WTC11 (cell line): Measurements from ENCODE around the gene LRRC31.

ENCODE experiments used
- CBFB ChIP-seq: sonication (generic); formaldehyde crosslinking; IDR thresholded peaks from 2 replicates; pipeline ENCODE4 v1.8.1; 2022; ENCODE audit warnings: mild to moderate bottlenecking, low read depth, missing genetic modification reagents
- CTCF ChIP-seq: fragments of 200-600 bp; IDR thresholded peaks from 2 replicates; pipeline ENCODE4 v1.8.0; 2022; ENCODE audit warnings: antibody characterized with exemption
- TEAD4 ChIP-seq: sonication (generic); formaldehyde crosslinking; IDR thresholded peaks from 2 replicates; pipeline ENCODE4 v1.8.0; 2022; ENCODE audit warnings: mild to moderate bottlenecking, missing genetic modification reagents

- TF ChIP-seq CTCF (no peak), TEAD4 (CRISPR knock-in tag) (no peak), CBFB (CRISPR knock-in tag) (no peak)
Observed at GRCh38 chr3:169857811-169858210, 11.9 kb downstream of the LRRC31 start.
